Measurements from ENCODE around the gene AHI1.

Gene AHI1

GRCh38 chr6:135325624-135326424, 171.7 kb downstream of the AHI1 start:
- DNase-seq (ENCODE audit: low spot score), result no peak

GRCh38 chr6:135324531-135324930, 173.0 kb downstream of the AHI1 start:
- no peak for DNase-seq (ENCODE audit: low spot score)

GRCh38 chr6:135323979-135324378, 173.6 kb downstream of the AHI1 start:
- DNase-seq (ENCODE audit: low spot score), result no peak

GRCh38 chr6:135323202-135323668, 174.3 kb downstream of the AHI1 start:
- DNase-seq (ENCODE audit: low spot score), result no peak

GRCh38 chr6:135322427-135323201, 174.9 kb downstream of the AHI1 start:
- no peak for DNase-seq (ENCODE audit: low spot score)

GRCh38 chr6:135320721-135321621, 176.6 kb downstream of the AHI1 start:
- DNase-seq (ENCODE audit: low spot score), result no peak

- DNase-seq (ENCODE audit: low spot score), result no peak
Observed at GRCh38 chr6:135319819-135320218, 177.7 kb downstream of the AHI1 start.

- DNase-seq (ENCODE audit: low spot score), result no peak
Observed at GRCh38 chr6:135318738-135319469, 178.6 kb downstream of the AHI1 start.

- DNase-seq (ENCODE audit: low spot score), result no peak
Observed at GRCh38 chr6:135314543-135314942, 183.0 kb downstream of the AHI1 start.

GRCh38 chr6:135311446-135312200, 185.9 kb downstream of the AHI1 start:
- no peak for DNase-seq (ENCODE audit: low spot score)

- no peak for DNase-seq (ENCODE audit: low spot score)
Observed at GRCh38 chr6:135310291-135310690, 187.2 kb downstream of the AHI1 start.

- DNase-seq (ENCODE audit: low spot score), result no peak
Observed at GRCh38 chr6:135306740-135307420, 190.7 kb downstream of the AHI1 start.

GRCh38 chr6:135306166-135306565, 191.4 kb downstream of the AHI1 start:
- DNase-seq (ENCODE audit: low spot score), result no peak

GRCh38 chr6:135305684-135306083, 191.9 kb downstream of the AHI1 start:
- DNase-seq (ENCODE audit: low spot score), result no peak

- no peak for DNase-seq (ENCODE audit: low spot score)
Observed at GRCh38 chr6:135304883-135305282, 192.7 kb downstream of the AHI1 start.

GRCh38 chr6:135301304-135301703, 196.2 kb downstream of the AHI1 start:
- DNase-seq (ENCODE audit: low spot score), result no peak

GRCh38 chr6:135300576-135300975, 197.0 kb downstream of the AHI1 start:
- no peak for DNase-seq (ENCODE audit: low spot score)

GRCh38 chr6:135299256-135299655, 198.3 kb downstream of the AHI1 start:
- DNase-seq (ENCODE audit: low spot score), result no peak

GRCh38 chr6:135298455-135298854, 199.1 kb downstream of the AHI1 start:
- no peak for DNase-seq (ENCODE audit: low spot score)

GRCh38 chr6:135296715-135297114, 200.8 kb downstream of the AHI1 start:
- no peak for DNase-seq (ENCODE audit: low spot score)

Data from D341Med (cell line).